ENCODE results near the gene OR10A5.

DNA sequence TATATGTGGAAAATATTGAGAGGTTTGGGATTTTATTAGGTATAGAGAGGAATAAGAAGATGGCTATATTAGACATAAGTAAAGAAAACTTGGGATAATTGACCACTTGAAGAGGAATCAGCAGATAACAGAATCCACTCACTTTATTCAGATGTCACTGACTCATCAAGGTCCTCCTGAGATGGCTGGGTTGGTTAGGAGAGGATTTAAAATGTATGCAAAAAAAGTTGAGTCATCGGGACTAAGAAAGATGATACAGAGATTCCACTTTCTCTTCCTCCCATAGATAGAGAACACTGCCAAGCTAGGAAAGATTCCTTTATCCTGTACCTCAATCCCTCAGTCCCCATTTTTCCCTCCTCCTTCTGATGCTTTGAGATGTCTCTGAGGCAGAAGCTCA is 46.1 kb upstream of the OR10A5 start, which contains the start of gene OR6A2:
- TF ChIP-seq CTCF (IDR thresholded peaks at IDR 0.05) (no peak), EP300 (IDR thresholded peaks at IDR 0.05) (no peak), POLR2AphosphoS5 (IDR thresholded peaks at IDR 0.05) (no peak)

Data from sigmoid colon (tissue), 4 donors.